ENCODE data around the gene MMP7. TPM values are rescaled to one million over a fixed set of nuclear protein-coding genes. Genes with fewer than 3 reads are reported as not detected.

MMP7 gene
- total RNA-seq, 2 experiments from 2014 or later: not detected

DNA sequence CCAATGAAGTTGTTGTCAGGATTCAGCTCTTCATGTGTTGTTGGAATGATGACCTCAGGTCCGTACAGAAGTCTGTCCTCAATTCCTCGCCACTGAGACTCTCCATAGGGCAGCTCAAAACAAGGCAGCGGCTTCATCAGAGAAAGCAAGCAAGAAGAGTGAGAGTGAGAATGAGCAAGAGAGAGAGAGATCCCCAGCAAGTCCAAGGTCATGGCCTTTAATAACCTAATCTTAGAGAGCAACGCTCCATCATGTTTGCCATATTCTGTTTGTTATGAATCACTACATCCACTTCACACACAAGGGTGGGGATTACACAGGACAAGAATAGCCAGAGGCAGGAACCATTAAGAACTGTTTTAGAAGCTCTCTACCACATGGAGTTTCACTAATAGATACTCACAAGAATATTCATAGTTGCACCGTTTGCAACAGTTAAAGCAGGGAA is 23.3 kb upstream of the MMP7 start:
- Histone ChIP-seq H2AFZ (ENCODE audit: low read length) (no peak overlapping the region), H3K4me1 (ENCODE audit: insufficient read depth, low read length, poor library complexity, severe bottlenecking) (peaks cover 3% of the 10 kb centered on the region), H3K9me2 (ENCODE audit: insufficient read depth, low read length) (no peaks in the 10 kb centered on the region), H3K36me3 (ENCODE audit: insufficient read depth, low read length) (peaks cover 6% of the 10 kb centered on the region), H3K4me3 (ENCODE audit: low read depth, low read length, poor library complexity, severe bottlenecking) (no peak overlapping the region), H3K79me2 (ENCODE audit: insufficient read depth, low read depth, low read length) (no peaks in the 10 kb centered on the region), H3K4me2 (ENCODE audit: low read length) (no peak overlapping the region), H3K27ac (ENCODE audit: low read depth, low read length, poor library complexity, severe bottlenecking) (no peak overlapping the region), H4K20me1 (ENCODE audit: insufficient read depth, low read length) (no peaks in the 10 kb centered on the region), H3K9me3 (ENCODE audit: low read length) (peaks cover 11% of the 10 kb centered on the region; the same call in 1 of the 2 replicates)
- intact Hi-C loops (cut with micrococcal nuclease; ENCODE audit: unreplicated experiment): no loop called here
- ChIA-PET CTCF (ENCODE audit: unreplicated experiment) (no interaction called here), POLR2A (interaction anchor here (0.6 to 2.5 kb wide), 7 partner anchors 11 to 30 kb away, joined by 3 to 11 read pairs (median 4); no protein-coding TSS in a partner anchor)
- DNase-seq (ENCODE audit: low spot score): no peak
- TF ChIP-seq EZH2phosphoT487 (IDR thresholded peaks at IDR 0.05; ENCODE audit: borderline replicate concordance, low read depth, low read length): no peak
- TF ChIP-seq, protein P1, sequence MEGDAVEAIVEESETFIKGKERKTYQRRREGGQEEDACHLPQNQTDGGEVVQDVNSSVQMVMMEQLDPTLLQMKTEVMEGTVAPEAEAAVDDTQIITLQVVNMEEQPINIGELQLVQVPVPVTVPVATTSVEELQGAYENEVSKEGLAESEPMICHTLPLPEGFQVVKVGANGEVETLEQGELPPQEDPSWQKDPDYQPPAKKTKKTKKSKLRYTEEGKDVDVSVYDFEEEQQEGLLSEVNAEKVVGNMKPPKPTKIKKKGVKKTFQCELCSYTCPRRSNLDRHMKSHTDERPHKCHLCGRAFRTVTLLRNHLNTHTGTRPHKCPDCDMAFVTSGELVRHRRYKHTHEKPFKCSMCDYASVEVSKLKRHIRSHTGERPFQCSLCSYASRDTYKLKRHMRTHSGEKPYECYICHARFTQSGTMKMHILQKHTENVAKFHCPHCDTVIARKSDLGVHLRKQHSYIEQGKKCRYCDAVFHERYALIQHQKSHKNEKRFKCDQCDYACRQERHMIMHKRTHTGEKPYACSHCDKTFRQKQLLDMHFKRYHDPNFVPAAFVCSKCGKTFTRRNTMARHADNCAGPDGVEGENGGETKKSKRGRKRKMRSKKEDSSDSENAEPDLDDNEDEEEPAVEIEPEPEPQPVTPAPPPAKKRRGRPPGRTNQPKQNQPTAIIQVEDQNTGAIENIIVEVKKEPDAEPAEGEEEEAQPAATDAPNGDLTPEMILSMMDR (conservative IDR thresholded peaks at IDR 0.05; ENCODE audit: low read length): no peak
- BruUV-seq (replicated peaks): no TSS peak

DNA sequence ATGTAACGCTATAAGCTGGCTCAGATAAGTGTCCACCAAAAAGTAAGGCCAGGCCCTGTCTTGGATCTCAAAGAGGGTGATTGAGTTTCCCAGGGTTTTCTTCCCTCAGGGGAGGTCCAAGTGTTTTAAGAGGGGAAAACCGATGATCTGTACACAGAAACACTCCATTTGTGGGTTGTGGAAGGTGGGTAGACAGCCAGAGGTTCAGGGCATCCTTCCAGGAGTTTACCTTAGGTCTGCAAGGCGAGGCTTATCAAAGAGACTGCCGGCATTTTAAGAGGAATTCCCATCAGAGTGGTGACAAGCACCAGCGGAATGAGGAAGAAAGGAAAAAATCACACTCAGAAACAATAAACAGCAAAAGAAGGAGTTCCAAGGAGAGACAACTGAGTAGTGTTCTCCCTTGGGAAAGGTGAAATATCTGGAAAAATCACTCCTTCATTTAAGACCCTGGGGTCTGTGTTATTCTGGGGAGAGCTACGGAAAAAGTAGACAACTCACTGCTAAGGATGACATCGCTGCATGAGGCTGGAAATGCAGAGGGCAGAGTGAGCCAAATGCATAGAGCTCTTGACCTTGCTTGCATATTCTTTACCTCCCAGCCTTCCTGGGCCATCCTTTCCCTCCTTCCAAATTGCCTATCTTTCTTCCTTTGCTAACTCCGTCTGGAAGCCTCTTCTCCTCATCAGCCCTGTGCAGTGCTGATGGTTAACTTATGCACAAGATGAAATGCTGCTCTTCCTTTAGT is 22.1 kb upstream of the MMP7 start:
- Histone ChIP-seq H3K4me3 (ENCODE audit: low read depth, low read length, poor library complexity, severe bottlenecking) (no peak overlapping the region), H2AFZ (ENCODE audit: low read length) (no peak overlapping the region), H3K4me2 (ENCODE audit: low read length) (no peak overlapping the region), H3K79me2 (ENCODE audit: insufficient read depth, low read depth, low read length) (no peaks in the 10 kb centered on the region), H3K36me3 (ENCODE audit: insufficient read depth, low read length) (no peaks in the 10 kb centered on the region), H3K9me2 (ENCODE audit: insufficient read depth, low read length) (no peaks in the 10 kb centered on the region), H3K27ac (ENCODE audit: low read depth, low read length, poor library complexity, severe bottlenecking) (no peak overlapping the region), H4K20me1 (ENCODE audit: insufficient read depth, low read length) (no peaks in the 10 kb centered on the region), H3K4me1 (ENCODE audit: insufficient read depth, low read length, poor library complexity, severe bottlenecking) (no peaks in the 10 kb centered on the region), H3K9me3 (ENCODE audit: low read length) (no peaks in the 10 kb centered on the region)
- no TSS peak for BruUV-seq (replicated peaks)
- no peak for DNase-seq (ENCODE audit: low spot score)
- TF ChIP-seq, protein P1 (conservative IDR thresholded peaks at IDR 0.05; ENCODE audit: low read length): no peak
- no peak for TF ChIP-seq EZH2phosphoT487 (IDR thresholded peaks at IDR 0.05; ENCODE audit: borderline replicate concordance, low read depth, low read length)
- ChIA-PET POLR2A (interaction anchor here (0.9 to 2.5 kb wide), 4 partner anchors 10 to 22 kb away, joined by 3 to 11 read pairs (median 5); no protein-coding TSS in a partner anchor), CTCF (ENCODE audit: unreplicated experiment) (no interaction called here)
- intact Hi-C loops (cut with micrococcal nuclease; ENCODE audit: unreplicated experiment): no loop called here

DNA sequence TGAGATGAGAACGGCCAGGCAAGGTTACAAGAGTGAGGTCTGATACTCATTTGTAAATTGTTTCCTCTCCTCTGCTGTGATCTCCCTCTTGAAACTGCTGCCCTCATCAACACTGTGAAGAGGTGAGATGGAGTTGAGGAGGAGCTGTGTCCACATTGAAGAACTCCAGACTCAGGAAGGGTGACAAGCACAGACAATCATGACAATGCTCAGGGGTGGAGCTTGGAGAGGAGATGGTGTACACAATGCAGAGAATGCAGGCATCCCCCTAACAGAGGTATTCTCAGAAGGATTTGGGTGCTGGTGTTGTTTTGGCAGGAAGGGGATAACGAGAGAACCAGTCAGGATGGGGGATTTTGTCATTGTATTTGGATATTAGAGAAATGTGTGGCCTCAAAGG is 21.5 kb upstream of the MMP7 start:
- BruUV-seq (replicated peaks): no TSS peak
- no peaks in the 10 kb centered on the region for H3K9me2 ChIP-seq (ENCODE audit: insufficient read depth, low read length)
- H3K9me3 ChIP-seq (ENCODE audit: low read length): no peaks in the 10 kb centered on the region
- POLR2A ChIA-PET: interaction anchor here (3.0 kb wide), 1 partner anchor 8 kb away, joined by 20 read pairs; no protein-coding TSS in a partner anchor
- no peak overlapping the region for H3K27ac ChIP-seq (ENCODE audit: low read depth, low read length, poor library complexity, severe bottlenecking)
- no peaks in the 10 kb centered on the region for H4K20me1 ChIP-seq (ENCODE audit: insufficient read depth, low read length)
- H3K4me3 ChIP-seq (ENCODE audit: low read depth, low read length, poor library complexity, severe bottlenecking): no peak overlapping the region
- no peak for DNase-seq (ENCODE audit: low spot score)
- peaks cover 3% of the 10 kb centered on the region for H3K4me1 ChIP-seq (ENCODE audit: insufficient read depth, low read length, poor library complexity, severe bottlenecking)
- peak overlapping the region; percentile 21; the same call in 1 of the 2 replicates for H2AFZ ChIP-seq (ENCODE audit: low read length)
- TF ChIP-seq EZH2phosphoT487 (IDR thresholded peaks at IDR 0.05; ENCODE audit: borderline replicate concordance, low read depth, low read length): no peak
- TF ChIP-seq, protein P1 (conservative IDR thresholded peaks at IDR 0.05; ENCODE audit: low read length): no peak
- H3K36me3 ChIP-seq (ENCODE audit: insufficient read depth, low read length): no peaks in the 10 kb centered on the region
- intact Hi-C loops (cut with micrococcal nuclease; ENCODE audit: unreplicated experiment): no loop called here
- CTCF ChIA-PET (ENCODE audit: unreplicated experiment): no interaction called here
- H3K4me2 ChIP-seq (ENCODE audit: low read length): no peak overlapping the region
- H3K79me2 ChIP-seq (ENCODE audit: insufficient read depth, low read depth, low read length): no peaks in the 10 kb centered on the region
